ENCODE data around the gene DDR1.
"Not testable (repeated sequence)": the region's sequence is repeated elsewhere in the genome, so short reads cannot be mapped to it uniquely, and the experiment has no call there.

Gene DDR1

GRCh38 chr6:30917487-30917886 is 33.2 kb downstream of the DDR1 start:
- no peak for DNase-seq (ENCODE audit: low read depth)

GRCh38 chr6:30918670-30919069 is 34.4 kb downstream of the DDR1 start:
- no peak for DNase-seq (ENCODE audit: low read depth)

- DNase-seq (ENCODE audit: low read depth) = no peak
These were observed 38.1 kb downstream of the DDR1 start for GRCh38 chr6:30922447-30922852.

GRCh38 chr6:30924040-30924627 is 39.8 kb downstream of the DDR1 start:
- not testable (repeated sequence) for DNase-seq (ENCODE audit: low read depth)

- DNase-seq (ENCODE audit: low read depth) = no peak
These were observed 42.3 kb downstream of the DDR1 start for GRCh38 chr6:30926644-30927043.

- DNase-seq (ENCODE audit: low read depth) = not testable (repeated sequence)
These were observed 42.8 kb downstream of the DDR1 start for GRCh38 chr6:30927080-30927479.

- no peak for DNase-seq (ENCODE audit: low read depth)
These were observed 44.4 kb downstream of the DDR1 start for GRCh38 chr6:30928677-30929076.

- no peak for DNase-seq (ENCODE audit: low read depth)
These were observed 46.2 kb downstream of the DDR1 start for GRCh38 chr6:30930506-30930905.

- no peak for DNase-seq (ENCODE audit: low read depth)
These were observed 47.0 kb downstream of the DDR1 start for GRCh38 chr6:30931272-30931671.

- DNase-seq (ENCODE audit: low read depth) = no peak
These were observed 47.8 kb downstream of the DDR1 start, which contains the start of gene SFTA2 for GRCh38 chr6:30931969-30932645. TSS of gene SFTA2 (minus strand) at chr6:30932170. CDS start at chr6:30932096, 74 bp downstream.

GRCh38 chr6:30932665-30933365 is 48.5 kb downstream of the DDR1 start:
- DNase-seq (ENCODE audit: low read depth) = no peak

GRCh38 chr6:30935018-30935417 is 50.7 kb downstream of the DDR1 start:
- DNase-seq (ENCODE audit: low read depth) = no peak

GRCh38 chr6:30937265-30937664 is 52.9 kb downstream of the DDR1 start:
- DNase-seq (ENCODE audit: low read depth) = no peak

- no peak for DNase-seq (ENCODE audit: low read depth)
These were observed 54.4 kb downstream of the DDR1 start for GRCh38 chr6:30938730-30939129.

- DNase-seq (ENCODE audit: low read depth) = no peak
These were observed 55.2 kb downstream of the DDR1 start for GRCh38 chr6:30939473-30939872.

- no peak for DNase-seq (ENCODE audit: low read depth)
These were observed 56.2 kb downstream of the DDR1 start, which contains the start of gene MUCL3 for GRCh38 chr6:30940361-30940986. TSS of gene MUCL3 (plus strand) at chr6:30940973. CDS start at chr6:30941000, 27 bp downstream.

- DNase-seq (ENCODE audit: low read depth) = peak; percentile 57
These were observed 58.2 kb downstream of the DDR1 start for GRCh38 chr6:30942338-30943060.

GRCh38 chr6:30944051-30944450 is 59.7 kb downstream of the DDR1 start:
- no peak for DNase-seq (ENCODE audit: low read depth)

- no peak for DNase-seq (ENCODE audit: low read depth)
These were observed 61.0 kb downstream of the DDR1 start for GRCh38 chr6:30945281-30945680.

GRCh38 chr6:30947231-30947630 is 62.9 kb downstream of the DDR1 start:
- no peak for DNase-seq (ENCODE audit: low read depth)

- DNase-seq (ENCODE audit: low read depth) = no peak
These were observed 64.5 kb downstream of the DDR1 start for GRCh38 chr6:30948811-30949210.

Measured in fibroblast of gingiva (primary cell).